ENCODE measurements around the gene OSBPL1A. TPM values are rescaled to one million over a fixed set of nuclear protein-coding genes. Genes with fewer than 3 reads are reported as not detected.

The OSBPL1A gene
- polyA plus RNA-seq, 1 of the 3 experiments (the other 2 are of a cell fraction), result 21.3 TPM

DNA sequence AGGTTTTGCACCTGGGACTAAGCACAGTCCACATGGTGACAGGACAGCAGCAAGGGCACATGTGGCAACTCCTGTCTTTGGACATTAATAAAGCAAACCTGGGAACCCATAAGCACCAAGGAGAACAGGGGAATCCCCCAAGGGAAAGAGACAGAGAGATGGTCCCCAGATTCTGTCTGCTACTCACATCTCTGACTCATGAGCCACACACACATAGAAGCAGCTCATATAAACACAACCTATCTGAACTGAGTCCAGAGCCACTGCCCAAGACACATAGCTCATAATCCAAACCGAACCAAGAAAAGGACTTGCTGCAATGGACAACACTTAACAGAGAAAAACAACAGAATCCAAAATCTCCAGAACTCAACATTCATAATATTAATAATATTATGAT, 82.5 kb downstream of the OSBPL1A start:
- H3K4me2 ChIP-seq, result no peak overlapping the region
- peaks cover 7% of the 10 kb centered on the region for H3F3A ChIP-seq (replicated peaks; ENCODE audit: insufficient read depth)
- no peak overlapping the region for H3K9ac ChIP-seq
- WGBS (ENCODE audit: low lambda C conversion rate), result 97% methylated on average over 1 of the region's 1 CpG
- TF ChIP-seq, protein P1, sequence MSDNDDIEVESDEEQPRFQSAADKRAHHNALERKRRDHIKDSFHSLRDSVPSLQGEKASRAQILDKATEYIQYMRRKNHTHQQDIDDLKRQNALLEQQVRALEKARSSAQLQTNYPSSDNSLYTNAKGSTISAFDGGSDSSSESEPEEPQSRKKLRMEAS (IDR thresholded peaks at IDR 0.05; ENCODE audit: low read depth), result no peak
- no peak for TF ChIP-seq NRF1 (IDR thresholded peaks at IDR 0.05; ENCODE audit: low read depth, low read length)
- TF ChIP-seq, protein P2, sequence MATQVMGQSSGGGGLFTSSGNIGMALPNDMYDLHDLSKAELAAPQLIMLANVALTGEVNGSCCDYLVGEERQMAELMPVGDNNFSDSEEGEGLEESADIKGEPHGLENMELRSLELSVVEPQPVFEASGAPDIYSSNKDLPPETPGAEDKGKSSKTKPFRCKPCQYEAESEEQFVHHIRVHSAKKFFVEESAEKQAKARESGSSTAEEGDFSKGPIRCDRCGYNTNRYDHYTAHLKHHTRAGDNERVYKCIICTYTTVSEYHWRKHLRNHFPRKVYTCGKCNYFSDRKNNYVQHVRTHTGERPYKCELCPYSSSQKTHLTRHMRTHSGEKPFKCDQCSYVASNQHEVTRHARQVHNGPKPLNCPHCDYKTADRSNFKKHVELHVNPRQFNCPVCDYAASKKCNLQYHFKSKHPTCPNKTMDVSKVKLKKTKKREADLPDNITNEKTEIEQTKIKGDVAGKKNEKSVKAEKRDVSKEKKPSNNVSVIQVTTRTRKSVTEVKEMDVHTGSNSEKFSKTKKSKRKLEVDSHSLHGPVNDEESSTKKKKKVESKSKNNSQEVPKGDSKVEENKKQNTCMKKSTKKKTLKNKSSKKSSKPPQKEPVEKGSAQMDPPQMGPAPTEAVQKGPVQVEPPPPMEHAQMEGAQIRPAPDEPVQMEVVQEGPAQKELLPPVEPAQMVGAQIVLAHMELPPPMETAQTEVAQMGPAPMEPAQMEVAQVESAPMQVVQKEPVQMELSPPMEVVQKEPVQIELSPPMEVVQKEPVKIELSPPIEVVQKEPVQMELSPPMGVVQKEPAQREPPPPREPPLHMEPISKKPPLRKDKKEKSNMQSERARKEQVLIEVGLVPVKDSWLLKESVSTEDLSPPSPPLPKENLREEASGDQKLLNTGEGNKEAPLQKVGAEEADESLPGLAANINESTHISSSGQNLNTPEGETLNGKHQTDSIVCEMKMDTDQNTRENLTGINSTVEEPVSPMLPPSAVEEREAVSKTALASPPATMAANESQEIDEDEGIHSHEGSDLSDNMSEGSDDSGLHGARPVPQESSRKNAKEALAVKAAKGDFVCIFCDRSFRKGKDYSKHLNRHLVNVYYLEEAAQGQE (IDR thresholded peaks at IDR 0.05; ENCODE audit: low read depth, low read length), result no peak
- no peak for TF ChIP-seq MXI1 (IDR thresholded peaks at IDR 0.05; ENCODE audit: low read depth, low read length)
- no peak for TF ChIP-seq GABPA (IDR thresholded peaks at IDR 0.05; ENCODE audit: low read depth)
- TF ChIP-seq TEAD4 (IDR thresholded peaks at IDR 0.05; ENCODE audit: borderline replicate concordance, insufficient read depth), result no peak
- no peak for TF ChIP-seq SMC3 (IDR thresholded peaks at IDR 0.05; ENCODE audit: low read depth, low read length)
- no peak for TF ChIP-seq GATA2 (CRISPR knock-in tag; IDR thresholded peaks at IDR 0.05)
- TF ChIP-seq RCOR1 (IDR thresholded peaks at IDR 0.05; ENCODE audit: low read length), result no peak
- no peak for TF ChIP-seq PBX3 (IDR thresholded peaks at IDR 0.05)
- TF ChIP-seq MEF2A (IDR thresholded peaks at IDR 0.05; ENCODE audit: borderline replicate concordance, low read depth), result no peak
- TF ChIP-seq FOSL2 (IDR thresholded peaks at IDR 0.05; ENCODE audit: borderline replicate concordance, low read depth), result no peak
- no peaks in the 10 kb centered on the region for H3K9me3 ChIP-seq
- H4K20me1 ChIP-seq (ENCODE audit: insufficient read depth), result no peaks in the 10 kb centered on the region
- H3K4me3 ChIP-seq (ENCODE audit: low read depth in 2 of 2, low read length in 1 of 2), result no peak overlapping the region
- peaks cover 0 to 10% of the 10 kb centered on the region in 2 experiments; a peak in 2 of 4 replicates for H3K4me1 ChIP-seq (ENCODE audit: control insufficient read depth in 1 of 2, insufficient read depth in 2 of 2, low read depth in 1 of 2, low read length in 1 of 2)
- no peak for DNase-seq
- no peak overlapping the region for H2AFZ ChIP-seq (ENCODE audit: low read depth)
- ChIA-PET CTCF (interaction anchor here (1.3 kb wide), 1 partner anchor 138 kb away, joined by 3 read pairs; no protein-coding TSS in a partner anchor), POLR2A (no interaction called here)
- peaks cover 0 to 18% of the 10 kb centered on the region in 2 experiments for H3K36me3 ChIP-seq (replicated peaks in 1 of 2; ENCODE audit: control insufficient read depth in 1 of 2, insufficient read depth in 2 of 2, low read length in 1 of 2)
- H3K27ac ChIP-seq (ENCODE audit: low read depth in 2 of 2, low read length in 1 of 2), result no peak overlapping the region; a peak in 1 of 4 replicates
- no peaks in the 10 kb centered on the region for H3K27me3 ChIP-seq (ENCODE audit: insufficient read depth)
- no peaks in the 10 kb centered on the region for H3K9me2 ChIP-seq
- H3K79me2 ChIP-seq (ENCODE audit: insufficient read depth), result no peaks in the 10 kb centered on the region; the same call in 1 of the 2 replicates

- H3F3A ChIP-seq (replicated peaks; ENCODE audit: insufficient read depth), result peaks cover 4% of the 10 kb centered on the region
- 69% methylated on average over 2 of the region's 2 CpGs for WGBS (ENCODE audit: low lambda C conversion rate)
- no peak overlapping the region for H2AFZ ChIP-seq (ENCODE audit: low read depth)
- no peak overlapping the region for H3K27ac ChIP-seq (ENCODE audit: low read depth in 2 of 2, low read length in 1 of 2)
- no peak overlapping the region for H3K9ac ChIP-seq
- H3K9me2 ChIP-seq, result no peaks in the 10 kb centered on the region
- H3K4me1 ChIP-seq (ENCODE audit: control insufficient read depth in 1 of 2, insufficient read depth in 2 of 2, low read depth in 1 of 2, low read length in 1 of 2), result no peaks in the 10 kb centered on the region
- H3K4me2 ChIP-seq, result no peak overlapping the region
- no peaks in the 10 kb centered on the region for H4K20me1 ChIP-seq (ENCODE audit: insufficient read depth)
- TF ChIP-seq, protein P1 (IDR thresholded peaks at IDR 0.05; ENCODE audit: low read depth), result no peak
- TF ChIP-seq TCF12 (IDR thresholded peaks at IDR 0.05) (peak; percentile 33), GABPA (IDR thresholded peaks at IDR 0.05; ENCODE audit: low read depth) (no peak), FOXM1 (IDR thresholded peaks at IDR 0.05; ENCODE audit: low read depth) (no peak), PBX3 (IDR thresholded peaks at IDR 0.05) (no peak)
- no peaks in the 10 kb centered on the region for H3K9me3 ChIP-seq
- CTCF ChIA-PET, result no interaction called here
- H3K36me3 ChIP-seq (replicated peaks in 1 of 2; ENCODE audit: control insufficient read depth in 1 of 2, insufficient read depth in 2 of 2, low read length in 1 of 2), result peaks cover 8 to 10% of the 10 kb centered on the region in 2 experiments
- no peak overlapping the region for H3K4me3 ChIP-seq (ENCODE audit: low read depth in 2 of 2, low read length in 1 of 2)
- H3K79me2 ChIP-seq (ENCODE audit: insufficient read depth), result no peaks in the 10 kb centered on the region
- no peak for DNase-seq
- H3K27me3 ChIP-seq (ENCODE audit: insufficient read depth), result no peaks in the 10 kb centered on the region
- POLR2A ChIA-PET, result no interaction called here
These were observed 91.4 kb downstream of the OSBPL1A start for GRCh38 chr18:24306201-24306600.

Data from SK-N-SH (cell line).